H9 (cell line): ENCODE results near the gene OGFR. TPM values are rescaled to one million over a fixed set of nuclear protein-coding genes. Genes with fewer than 3 reads are reported as not detected.

Experiments used
- DNase-seq: peaks from one replicate; pipeline ENCODE4 v3.0.0-alpha.2; 2017
- H2AFZ ChIP-seq: one replicate; pipeline ENCODE4 v1.6.1; 2013; ENCODE audit warnings: mild to moderate bottlenecking, low read length, control low read depth, moderate library complexity
- H2AK5ac ChIP-seq: 2 replicates; pipeline ENCODE4 v1.6.1; 2013; ENCODE audit warnings: low read length, control low read depth, mixed read lengths; ENCODE audit not compliant: insufficient read length
- H2BK120ac ChIP-seq: one replicate; pipeline ENCODE4 v1.6.1; 2013; ENCODE audit warnings: low read depth, mild to moderate bottlenecking, low read length, control low read depth, inconsistent platforms; ENCODE audit not compliant: poor library complexity, severe bottlenecking
- H2BK12ac ChIP-seq: 2 replicates; pipeline ENCODE4 v1.6.1; 2013; ENCODE audit warnings: low read length, control low read depth, mixed read lengths, low read depth; ENCODE audit not compliant: insufficient read length
- H2BK15ac ChIP-seq: 2 replicates; pipeline ENCODE4 v1.6.1; 2013; ENCODE audit warnings: low read depth, low read length, control low read depth
- H2BK20ac ChIP-seq: one replicate; pipeline ENCODE4 v1.6.1; 2013; ENCODE audit warnings: low read depth, mild to moderate bottlenecking, low read length, control low read depth, inconsistent platforms; ENCODE audit not compliant: poor library complexity, severe bottlenecking
- H2BK5ac ChIP-seq: 2 replicates; pipeline ENCODE4 v1.6.1; 2013; ENCODE audit warnings: low read length, control low read depth, mixed read lengths; ENCODE audit not compliant: insufficient read length
- H3K14ac ChIP-seq: 2 replicates; pipeline ENCODE4 v1.6.1; 2013; ENCODE audit warnings: low read length, control low read depth; ENCODE audit not compliant: insufficient read depth
- H3K18ac ChIP-seq: 2 replicates; pipeline ENCODE4 v1.6.1; 2013; ENCODE audit warnings: low read depth, mild to moderate bottlenecking, mixed read lengths, low read length, control low read depth; ENCODE audit not compliant: insufficient read length
- H3K23ac ChIP-seq: 2 replicates; pipeline ENCODE4 v1.6.1; 2013; ENCODE audit warnings: low read length, control low read depth, mixed read lengths, low read depth; ENCODE audit not compliant: insufficient read length
- H3K23me2 ChIP-seq: 2 replicates; pipeline ENCODE4 v1.6.1; 2013; ENCODE audit warnings: low read depth, mild to moderate bottlenecking, mixed read lengths, low read length, control low read depth; ENCODE audit not compliant: insufficient read length, poor library complexity, severe bottlenecking
- H3K27ac ChIP-seq: 2 replicates; pipeline ENCODE4 v1.5.1; 2013; ENCODE audit warnings: low read length, control low read depth, mixed read lengths, low read depth; ENCODE audit not compliant: insufficient read length
- H3K27me3 ChIP-seq: 2 replicates; pipeline ENCODE4 v1.6.1; 2013; ENCODE audit warnings: low read length, control low read depth, inconsistent platforms; ENCODE audit not compliant: insufficient read depth
- H3K4ac ChIP-seq: 2 replicates; pipeline ENCODE4 v1.6.1; 2013; ENCODE audit warnings: low read depth, mild to moderate bottlenecking, control low read depth, inconsistent platforms, low read length, moderate library complexity
- H3K4me1 ChIP-seq: 2 replicates; pipeline ENCODE4 v1.6.1; 2013; ENCODE audit warnings: low read length, control low read depth, inconsistent platforms; ENCODE audit not compliant: insufficient read depth
- H3K4me2 ChIP-seq: 2 replicates; pipeline ENCODE4 v1.6.1; 2013; ENCODE audit warnings: low read length, control low read depth, mixed read lengths; ENCODE audit not compliant: insufficient read length, insufficient read depth
- H3K56ac ChIP-seq: 2 replicates; pipeline ENCODE4 v1.6.1; 2013; ENCODE audit warnings: low read depth, mild to moderate bottlenecking, mixed read lengths, low read length, control low read depth; ENCODE audit not compliant: insufficient read length
- H3K79me1 ChIP-seq: 2 replicates; pipeline ENCODE4 v1.6.1; 2013; ENCODE audit warnings: low read depth, mild to moderate bottlenecking, moderate library complexity, low read length, control low read depth, inconsistent platforms; ENCODE audit not compliant: insufficient read depth, poor library complexity, severe bottlenecking
- H3K79me2 ChIP-seq: 2 replicates; pipeline ENCODE4 v1.6.1; 2013; ENCODE audit warnings: low read length, control low read depth, inconsistent platforms; ENCODE audit not compliant: insufficient read depth
- H3K9ac ChIP-seq: 2 replicates; pipeline ENCODE4 v1.6.1; 2013; ENCODE audit warnings: low read length, control low read depth, mixed read lengths; ENCODE audit not compliant: insufficient read length; ENCODE audit errors: extremely low read depth
- H3K9me3 ChIP-seq: one replicate; pipeline ENCODE4 v1.6.1; 2013; ENCODE audit warnings: low read depth, low read length, inconsistent platforms; ENCODE audit not compliant: control insufficient read depth
- H3T11ph ChIP-seq: one replicate; pipeline ENCODE4 v1.6.1; 2013; ENCODE audit warnings: mild to moderate bottlenecking, low read length, control low read depth, inconsistent platforms
- H4K20me1 ChIP-seq: one replicate; pipeline ENCODE4 v1.6.1; 2013; ENCODE audit not compliant: control insufficient read depth, insufficient read length, insufficient read depth
- H4K5ac ChIP-seq: 2 replicates; pipeline ENCODE4 v1.6.1; 2013; ENCODE audit warnings: low read depth, mild to moderate bottlenecking, mixed read lengths, low read length, control low read depth; ENCODE audit not compliant: insufficient read length
- H4K8ac ChIP-seq: replicated peaks from 2 replicates; pipeline ENCODE4 v1.6.1; 2013; ENCODE audit warnings: low read length, control low read depth, mixed read lengths, low read depth; ENCODE audit not compliant: insufficient read length
- H4K91ac ChIP-seq: 2 replicates; pipeline ENCODE4 v1.6.1; 2013; ENCODE audit warnings: low read depth, mild to moderate bottlenecking, moderate library complexity, mixed read lengths, low read length, control low read depth; ENCODE audit not compliant: insufficient read length
- H3K27ac Mint-ChIP-seq, 3 experiments: 2 replicates in 2 of 3; 3 replicates in 1 of 3; pipeline ENCODE4 v1.8.0; 2020 to 2021; ENCODE audit warnings: mixed read lengths in 3 of 3, mild to moderate bottlenecking in 1 of 3, moderate library complexity in 1 of 3
- H3K27me3 Mint-ChIP-seq: 2 replicates; pipeline ENCODE4 v1.8.0; 2021; ENCODE audit warnings: low read depth, mild to moderate bottlenecking, moderate library complexity, mixed read lengths
- H3K36me3 Mint-ChIP-seq, 3 experiments: 2 replicates in 2 of 3; 3 replicates in 1 of 3; pipeline ENCODE4 v1.8.0; 2020 to 2021; ENCODE audit warnings: low read depth in 3 of 3, mixed read lengths in 3 of 3; ENCODE audit not compliant: insufficient read depth in 1 of 3
- H3K4me1 Mint-ChIP-seq, 2 experiments: 2 replicates each; pipeline ENCODE4 v1.8.0; 2020; ENCODE audit warnings: mixed read lengths in 2 of 2
- H3K4me3 Mint-ChIP-seq, 2 experiments: 2 replicates in 1 of 2; 3 replicates in 1 of 2; pipeline ENCODE4 v1.8.0; 2020 to 2021; ENCODE audit warnings: mild to moderate bottlenecking in 2 of 2, mixed read lengths in 2 of 2, moderate library complexity in 1 of 2
- H3K9me3 Mint-ChIP-seq, 2 experiments: 2 replicates in 1 of 2; 3 replicates in 1 of 2; pipeline ENCODE4 v1.8.0; 2020; ENCODE audit warnings: mild to moderate bottlenecking in 2 of 2, mixed read lengths in 2 of 2, moderate library complexity in 1 of 2
- WGBS: extraction: QIAGEN DNeasy Blood & Tissue Kit; methylation state at CpG from one replicate; pipeline ENCODE4 v1.1.7; 2013; ENCODE audit warnings: missing lambda C conversion rate, low lambda C conversion rate, mixed read lengths; ENCODE audit not compliant: insufficient read length; ENCODE audit errors: extremely low coverage; 5-methylcytosine and 5-hydroxymethylcytosine counted together
- total RNA-seq: library from RNA; stranded (reverse); gene quantifications from 2 replicates; pipeline ENCODE4 v1.2.1, GENCODE V29; 2021
- TF ChIP-seq, protein P1 (sequence below): fragments of 200-600 bp; sonication (generic); conservative IDR thresholded peaks from 3 replicates; pipeline ENCODE4 v1.8.0; 2021; ENCODE audit warnings: antibody characterized with exemption, mild to moderate bottlenecking

OGFR gene
- total RNA-seq, 1 experiment from 2014 or later: 33.1 TPM

DNA sequence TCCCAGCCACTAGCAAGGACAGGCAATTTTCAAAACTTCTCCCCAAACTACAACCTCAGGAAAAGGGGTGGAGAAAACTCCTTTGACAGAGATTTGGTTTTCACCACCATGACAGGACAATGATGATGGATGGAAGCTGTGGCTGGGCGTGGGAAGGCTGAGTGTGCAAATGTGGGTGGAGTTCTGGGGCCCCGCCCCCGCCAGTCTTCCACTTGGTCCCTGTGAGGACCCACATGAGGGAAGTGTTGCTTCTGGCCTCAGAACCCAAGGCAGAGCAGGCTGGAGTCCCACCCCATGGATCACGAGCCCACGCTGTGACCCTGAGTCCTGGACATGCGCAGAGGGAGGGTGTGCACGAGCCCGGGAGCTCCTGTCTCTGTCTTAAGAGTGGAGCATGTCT is 29.9 kb upstream of the OGFR start:
- Histone ChIP-seq H3K9ac (no peak overlapping the region), H3K4me1 (peaks cover 3% of the 10 kb centered on the region; the same call in 1 of the 2 replicates), H3K23me2 (no peaks in the 10 kb centered on the region)

More for the DNA sequence above, 29.9 kb upstream of the OGFR start:
- Mint-ChIP-seq H3K9me3 (no peaks in the 10 kb centered on the region; a peak in 1 of 5 replicates), H3K27me3 (peaks cover 8% of the 10 kb centered on the region), H3K4me1 (peaks cover 2 to 15% of the 10 kb centered on the region in 2 experiments; a peak in 3 of 4 replicates), H3K36me3 (no peaks in the 10 kb centered on the region; a peak in 1 of 7 replicates), H3K4me3 (no peak overlapping the region; a peak in 1 of 5 replicates), H3K27ac (no peak overlapping the region)
- no peak overlapping the region for H3K4me2 ChIP-seq
- no peak overlapping the region for H2BK20ac ChIP-seq
- H3K9me3 ChIP-seq: no peaks in the 10 kb centered on the region
- WGBS: no CpG with 5 or more reads among the region's 8 CpGs
- no peak overlapping the region for H3K56ac ChIP-seq
- H4K8ac ChIP-seq: no peak overlapping the region
- H3K18ac ChIP-seq: no peak overlapping the region
- H3K23ac ChIP-seq: no peak overlapping the region
- H2AFZ ChIP-seq: no peak overlapping the region
- H3K79me2 ChIP-seq: no peaks in the 10 kb centered on the region
- no peak overlapping the region for H2BK120ac ChIP-seq
- H3T11ph ChIP-seq: no peak overlapping the region
- H3K14ac ChIP-seq: no peak overlapping the region
- H3K27ac ChIP-seq: no peak overlapping the region
- H3K4ac ChIP-seq: no peak overlapping the region
- no peak overlapping the region for H2BK5ac ChIP-seq
- H3K27me3 ChIP-seq: no peaks in the 10 kb centered on the region
- no peaks in the 10 kb centered on the region for H4K20me1 ChIP-seq
- TF ChIP-seq, protein P1, sequence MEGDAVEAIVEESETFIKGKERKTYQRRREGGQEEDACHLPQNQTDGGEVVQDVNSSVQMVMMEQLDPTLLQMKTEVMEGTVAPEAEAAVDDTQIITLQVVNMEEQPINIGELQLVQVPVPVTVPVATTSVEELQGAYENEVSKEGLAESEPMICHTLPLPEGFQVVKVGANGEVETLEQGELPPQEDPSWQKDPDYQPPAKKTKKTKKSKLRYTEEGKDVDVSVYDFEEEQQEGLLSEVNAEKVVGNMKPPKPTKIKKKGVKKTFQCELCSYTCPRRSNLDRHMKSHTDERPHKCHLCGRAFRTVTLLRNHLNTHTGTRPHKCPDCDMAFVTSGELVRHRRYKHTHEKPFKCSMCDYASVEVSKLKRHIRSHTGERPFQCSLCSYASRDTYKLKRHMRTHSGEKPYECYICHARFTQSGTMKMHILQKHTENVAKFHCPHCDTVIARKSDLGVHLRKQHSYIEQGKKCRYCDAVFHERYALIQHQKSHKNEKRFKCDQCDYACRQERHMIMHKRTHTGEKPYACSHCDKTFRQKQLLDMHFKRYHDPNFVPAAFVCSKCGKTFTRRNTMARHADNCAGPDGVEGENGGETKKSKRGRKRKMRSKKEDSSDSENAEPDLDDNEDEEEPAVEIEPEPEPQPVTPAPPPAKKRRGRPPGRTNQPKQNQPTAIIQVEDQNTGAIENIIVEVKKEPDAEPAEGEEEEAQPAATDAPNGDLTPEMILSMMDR: no peak
- no peak overlapping the region for H4K91ac ChIP-seq
- no peaks in the 10 kb centered on the region for H3K79me1 ChIP-seq
- no peak for DNase-seq
- H2BK12ac ChIP-seq: no peak overlapping the region
- no peak overlapping the region for H4K5ac ChIP-seq
- no peak overlapping the region for H2AK5ac ChIP-seq
- H2BK15ac ChIP-seq: no peak overlapping the region
